Common myeloid progenitor, CD34-positive (primary cell): ENCODE measurements around the gene SIN3B.

Source experiments
- CTCF ChIA-PET: fragments of 350-600 bp; sonication (Branson Sonifier 250); formaldehyde crosslinking; loops from one replicate; lab custom pipeline; 2021; ENCODE audit warnings: antibody characterized with exemption; lab: Charles Lee
- POLR2A ChIA-PET: fragments of 350-600 bp; sonication (Branson Sonifier 250); formaldehyde crosslinking; loops from one replicate; lab custom pipeline; 2021; ENCODE audit warnings: antibody characterized with exemption; lab: Charles Lee
- DNase-seq, 3 donors: peaks; one replicate each; pipeline versions ENCODE4 v3.0.0 to v3.0.0-alpha.2; 2013
- H3K27ac ChIP-seq, 2 experiments: 1 replicate in 1 of 2; 2 replicates in 1 of 2; pipeline ENCODE4 v1.7.0; 2013; ENCODE audit warnings: inconsistent platforms in 2 of 2, low read length in 2 of 2, mild to moderate bottlenecking in 2 of 2, low read depth in 1 of 2, moderate library complexity in 1 of 2; ENCODE audit not compliant: severe bottlenecking in 2 of 2, insufficient read depth in 1 of 2, poor library complexity in 1 of 2
- H3K27me3 ChIP-seq, 5 experiments: replicated peaks in 2 of 5; 1 replicate in 3 of 5; 2 replicates in 2 of 5; pipeline versions ENCODE4 v1.6.1 to v1.7.0; 2013; ENCODE audit warnings: low read length in 4 of 5, mild to moderate bottlenecking in 2 of 5, moderate library complexity in 2 of 5, inconsistent platforms in 1 of 5; ENCODE audit not compliant: insufficient read depth in 5 of 5, control insufficient read depth in 4 of 5
- H3K36me3 ChIP-seq, 4 experiments: 1 replicate in 2 of 4; 2 replicates in 2 of 4; pipeline versions ENCODE4 v1.6.1 to v1.7.0; 2013; ENCODE audit warnings: low read length in 3 of 4, control low read depth in 1 of 4, mild to moderate bottlenecking in 1 of 4; ENCODE audit not compliant: control insufficient read depth in 4 of 4, insufficient read depth in 4 of 4
- H3K4me1 ChIP-seq, 4 experiments: 1 replicate in 3 of 4; 2 replicates in 1 of 4; pipeline versions ENCODE4 v1.6.1 to v1.7.1; 2013; ENCODE audit warnings: low read length in 3 of 4, mild to moderate bottlenecking in 3 of 4, control low read depth in 1 of 4, inconsistent platforms in 1 of 4, moderate library complexity in 1 of 4; ENCODE audit not compliant: control insufficient read depth in 4 of 4, insufficient read depth in 4 of 4; ENCODE audit errors: control extremely low read depth in 1 of 4
- H3K4me3 ChIP-seq, 7 experiments: 1 replicate in 4 of 7; 2 replicates in 3 of 7; pipeline versions ENCODE4 v1.5.1 to v1.7.0; 2013; ENCODE audit warnings: mild to moderate bottlenecking in 7 of 7, low read length in 6 of 7, moderate library complexity in 6 of 7, inconsistent platforms in 2 of 7, low read depth in 2 of 7, control low read depth in 1 of 7; ENCODE audit not compliant: insufficient read depth in 4 of 7, control insufficient read depth in 1 of 7; ENCODE audit errors: extremely low read depth in 1 of 7
- H3K9me3 ChIP-seq, 5 experiments: 1 replicate in 4 of 5; 2 replicates in 1 of 5; pipeline versions ENCODE4 v1.6.1 to v1.7.1; 2013; ENCODE audit warnings: low read length in 4 of 5, mild to moderate bottlenecking in 2 of 5, inconsistent platforms in 1 of 5, low read depth in 1 of 5, moderate library complexity in 1 of 5; ENCODE audit not compliant: control insufficient read depth in 4 of 5, insufficient read depth in 2 of 5; ENCODE audit errors: control extremely low read depth in 1 of 5
- WGBS: methylation state at CpG from one replicate; pipeline ENCODE4 v1.1.5; 2013; ENCODE audit not compliant: insufficient coverage; 5-methylcytosine and 5-hydroxymethylcytosine counted together

The SIN3B gene

DNA sequence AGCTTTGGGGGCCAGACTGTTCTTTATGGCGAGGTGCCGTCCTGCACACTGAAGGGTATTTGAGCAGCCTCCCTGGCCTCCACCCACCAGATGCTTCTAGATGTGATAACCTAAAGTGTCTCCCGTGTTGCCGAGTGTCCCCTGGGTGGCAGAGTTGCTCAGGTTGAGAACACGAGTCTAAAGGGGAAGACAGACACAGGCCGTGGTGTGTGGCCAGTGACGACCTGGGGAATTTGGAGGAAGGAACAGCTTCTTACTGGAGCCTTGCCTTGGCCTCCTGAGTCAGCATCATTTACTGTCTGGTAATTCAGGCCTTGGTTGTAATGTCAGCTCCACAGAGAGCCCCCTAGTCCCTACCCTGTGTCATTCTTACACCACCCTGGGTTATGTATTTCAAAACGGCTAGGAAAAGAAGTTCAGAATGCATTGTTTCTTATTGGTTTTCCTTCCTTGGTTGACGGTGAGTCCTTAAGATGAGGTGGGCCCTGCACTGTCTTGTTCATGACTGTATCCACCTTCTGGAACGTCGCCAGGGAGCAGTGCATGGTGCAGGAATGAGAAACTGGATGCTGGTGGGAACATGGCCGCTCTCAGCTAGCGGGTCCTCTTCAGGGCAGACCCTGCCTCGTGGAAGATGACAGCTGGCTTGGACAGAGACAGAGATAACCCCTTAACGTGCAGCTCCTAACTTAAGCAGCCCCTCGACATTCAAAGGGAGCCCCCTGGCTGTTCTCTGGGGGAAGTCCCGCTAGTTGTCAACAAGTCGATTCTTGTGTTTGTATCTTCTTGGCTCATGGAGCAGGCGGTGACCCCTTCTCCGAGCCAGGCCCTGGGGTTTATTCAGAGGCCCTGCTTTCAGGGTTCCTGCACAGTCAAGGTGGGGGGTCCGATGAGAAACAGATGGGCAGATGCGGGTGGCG, 7.2 kb downstream of the SIN3B start:
- ChIA-PET CTCF (interaction anchor here (1.0 to 3.7 kb wide), 5 partner anchors 12 to 69 kb away, joined by 3 to 33 read pairs (median 6); no protein-coding TSS in a partner anchor), POLR2A (no interaction called here)
- H3K9me3 ChIP-seq: no peaks in the 10 kb centered on the region
- DNase-seq: peak; percentile 78 to 93 (median 92)
- peaks cover 0 to 8% (median 6%) of the 10 kb centered on the region in 4 experiments for H3K4me1 ChIP-seq
- 78% methylated on average over 21 of the region's 23 CpGs for WGBS
- peaks cover 19 to 68% (median 43%) of the 10 kb centered on the region in 4 experiments for H3K36me3 ChIP-seq
- H3K27me3 ChIP-seq: no peaks in the 10 kb centered on the region
- H3K27ac ChIP-seq: no peak overlapping the region
- H3K4me3 ChIP-seq: no peak overlapping the region

GRCh38 chr19:16837035-16837362, 7.8 kb downstream of the SIN3B start:
- ChIA-PET POLR2A (no interaction called here), CTCF (interaction anchor here (1.6 to 3.7 kb wide), 3 partner anchors 12 to 64 kb away, joined by 4 to 33 read pairs (median 6); no protein-coding TSS in a partner anchor)
- peaks cover 22 to 68% (median 43%) of the 10 kb centered on the region in 4 experiments for H3K36me3 ChIP-seq
- no peaks in the 10 kb centered on the region for H3K9me3 ChIP-seq
- 89% methylated on average over 4 of the region's 4 CpGs for WGBS
- no peaks in the 10 kb centered on the region for H3K27me3 ChIP-seq
- H3K4me3 ChIP-seq: no peak overlapping the region
- no peak overlapping the region for H3K27ac ChIP-seq
- peaks cover 0 to 8% (median 6%) of the 10 kb centered on the region in 4 experiments for H3K4me1 ChIP-seq
- DNase-seq: no peak

- Histone ChIP-seq H3K27me3 (no peaks in the 10 kb centered on the region), H3K9me3 (no peaks in the 10 kb centered on the region), H3K36me3 (peaks cover 10 to 86% (median 54%) of the 10 kb centered on the region in 4 experiments), H3K27ac (no peak overlapping the region), H3K4me3 (no peak overlapping the region), H3K4me1 (peaks cover 0 to 2% (median under 1%) of the 10 kb centered on the region in 4 experiments)
- POLR2A ChIA-PET: no interaction called here
- DNase-seq: no peak
- 97% methylated on average over 12 of the region's 15 CpGs for WGBS
- CTCF ChIA-PET: no interaction called here
Measured at GRCh38 chr19:16841391-16841926, 12.3 kb downstream of the SIN3B start.

GRCh38 chr19:16846901-16847300, 17.7 kb downstream of the SIN3B start:
- CTCF ChIA-PET: no interaction called here
- Histone ChIP-seq H3K4me3 (no peak overlapping the region), H3K27me3 (no peaks in the 10 kb centered on the region), H3K9me3 (no peaks in the 10 kb centered on the region), H3K36me3 (peaks cover 8 to 84% (median 60%) of the 10 kb centered on the region in 4 experiments), H3K27ac (no peak overlapping the region), H3K4me1 (no peaks in the 10 kb centered on the region)
- WGBS: 96% methylated on average over 16 of the region's 16 CpGs
- POLR2A ChIA-PET: no interaction called here
- DNase-seq: no peak

- no peaks in the 10 kb centered on the region for H3K9me3 ChIP-seq
- H3K36me3 ChIP-seq: peaks cover 8 to 85% (median 60%) of the 10 kb centered on the region in 4 experiments
- DNase-seq: no peak
- no peak overlapping the region for H3K4me3 ChIP-seq
- 100% methylated on average over 4 of the region's 6 CpGs for WGBS
- no peaks in the 10 kb centered on the region for H3K4me1 ChIP-seq
- CTCF ChIA-PET: no interaction called here
- POLR2A ChIA-PET: no interaction called here
- H3K27me3 ChIP-seq: no peaks in the 10 kb centered on the region
- H3K27ac ChIP-seq: no peak overlapping the region
Measured at GRCh38 chr19:16847430-16847829, 18.2 kb downstream of the SIN3B start.

GRCh38 chr19:16849168-16849567, 20.0 kb downstream of the SIN3B start:
- Histone ChIP-seq H3K27me3 (no peaks in the 10 kb centered on the region), H3K27ac (no peak overlapping the region)

DNA sequence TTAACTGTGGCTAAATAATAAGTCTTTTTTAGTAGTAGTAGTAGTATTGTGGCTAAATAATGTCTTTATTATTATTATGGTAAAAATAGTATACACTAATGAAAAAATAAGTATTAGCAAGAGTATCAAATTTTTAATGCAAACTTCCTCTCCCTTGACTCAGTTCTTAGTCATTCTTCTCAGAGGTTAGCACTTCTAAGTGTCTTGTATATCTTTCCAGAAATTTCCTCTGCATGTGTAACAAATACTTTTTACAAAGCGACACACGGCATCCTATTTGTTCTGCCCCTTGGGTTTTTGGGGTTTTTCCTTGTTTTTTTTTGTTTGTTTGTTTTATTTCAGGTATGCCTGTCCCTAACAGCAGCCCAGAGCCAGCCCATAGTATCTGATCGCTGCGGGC, 20.9 kb downstream of the SIN3B start:
- POLR2A ChIA-PET: no interaction called here
- no peaks in the 10 kb centered on the region for H3K9me3 ChIP-seq
- DNase-seq: no peak
- H3K27me3 ChIP-seq: no peaks in the 10 kb centered on the region
- no peak overlapping the region for H3K27ac ChIP-seq
- peaks cover 17 to 88% (median 53%) of the 10 kb centered on the region in 4 experiments for H3K36me3 ChIP-seq
- 94% methylated on average over 2 of the region's 4 CpGs for WGBS
- CTCF ChIA-PET: no interaction called here
- no peak overlapping the region for H3K4me3 ChIP-seq
- H3K4me1 ChIP-seq: no peaks in the 10 kb centered on the region

More at GRCh38 chr19:16849168-16849567, 20.0 kb downstream of the SIN3B start:
- WGBS: no CpG with 5 or more reads among the region's 1 CpG
- CTCF ChIA-PET: interaction anchor here (0.9 to 1.6 kb wide), 2 partner anchors 13 to 47 kb away, joined by 4 read pairs; no protein-coding TSS in a partner anchor
- peaks cover 14 to 87% (median 57%) of the 10 kb centered on the region in 4 experiments for H3K36me3 ChIP-seq
- no peaks in the 10 kb centered on the region for H3K9me3 ChIP-seq
- DNase-seq: no peak
- no peak overlapping the region for H3K4me3 ChIP-seq
- POLR2A ChIA-PET: no interaction called here
- no peaks in the 10 kb centered on the region for H3K4me1 ChIP-seq
